C4-2B (cell line): ENCODE data around the gene GALNTL6.

Experiments
- H3K27ac ChIP-seq: fragments of 450-650 bp; 2 replicates; pipeline ENCODE4 v1.5.1; 2017
- ZFX ChIP-seq: fragments of 450-650 bp; IDR thresholded peaks from 2 replicates; pipeline ENCODE4 v1.6.1; 2017
- TF ChIP-seq, protein P1 (sequence below): fragments of 450-650 bp; conservative IDR thresholded peaks from 2 replicates; pipeline ENCODE4 v1.5.1; 2017; ENCODE audit warnings: mild to moderate bottlenecking

The GALNTL6 gene

DNA sequence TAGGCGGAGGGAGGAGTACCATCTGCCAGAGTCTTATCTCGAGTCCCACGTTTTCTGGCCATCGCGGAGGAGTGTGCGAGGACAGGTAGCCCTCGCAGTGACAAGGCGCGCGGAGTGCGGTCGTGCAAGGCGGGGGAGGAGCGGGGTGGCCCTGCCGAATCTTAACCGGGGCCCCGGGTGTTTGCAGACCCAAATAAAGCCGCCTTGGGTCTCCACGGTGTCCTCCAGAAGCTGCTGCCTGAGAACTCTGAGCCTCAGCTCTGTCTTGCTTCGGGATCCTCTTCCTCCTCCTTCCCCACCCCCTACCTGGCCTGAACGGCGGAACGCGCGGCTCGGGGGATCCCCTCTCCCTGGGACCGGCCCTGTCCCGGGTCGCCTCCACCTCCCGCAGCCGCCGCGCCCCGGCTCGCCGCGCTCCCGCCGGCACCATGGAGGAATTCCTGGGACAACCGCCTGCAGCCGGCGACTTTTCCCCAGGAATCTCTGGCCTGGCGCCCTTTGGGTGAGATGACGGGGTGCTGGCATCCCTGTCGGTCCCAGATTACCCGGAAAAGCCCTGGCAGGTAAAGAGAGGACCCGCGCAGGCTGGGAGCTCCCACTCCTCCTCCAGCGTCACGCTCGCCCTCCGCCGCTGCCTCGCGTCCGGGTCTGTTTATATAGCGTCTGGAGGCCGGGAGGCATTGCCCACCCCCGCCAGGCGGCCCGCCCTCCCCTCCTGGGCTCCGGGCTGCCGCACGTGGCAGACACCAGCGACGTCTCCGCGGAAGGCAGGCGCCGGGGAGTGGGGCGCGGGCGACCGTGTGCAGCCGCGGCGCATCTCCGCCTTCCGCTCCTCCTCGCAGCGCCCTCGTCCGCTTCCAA is at the start of gene GALNTL6:
Gene GALNTL6 (plus strand): TSS at position 740 of the 861 bp plus-strand sequence.
- H3K27ac ChIP-seq, result peak within 1 kb of the TSS; percentile 54
- TF ChIP-seq ZFX, result no peak
- TF ChIP-seq, protein P1, sequence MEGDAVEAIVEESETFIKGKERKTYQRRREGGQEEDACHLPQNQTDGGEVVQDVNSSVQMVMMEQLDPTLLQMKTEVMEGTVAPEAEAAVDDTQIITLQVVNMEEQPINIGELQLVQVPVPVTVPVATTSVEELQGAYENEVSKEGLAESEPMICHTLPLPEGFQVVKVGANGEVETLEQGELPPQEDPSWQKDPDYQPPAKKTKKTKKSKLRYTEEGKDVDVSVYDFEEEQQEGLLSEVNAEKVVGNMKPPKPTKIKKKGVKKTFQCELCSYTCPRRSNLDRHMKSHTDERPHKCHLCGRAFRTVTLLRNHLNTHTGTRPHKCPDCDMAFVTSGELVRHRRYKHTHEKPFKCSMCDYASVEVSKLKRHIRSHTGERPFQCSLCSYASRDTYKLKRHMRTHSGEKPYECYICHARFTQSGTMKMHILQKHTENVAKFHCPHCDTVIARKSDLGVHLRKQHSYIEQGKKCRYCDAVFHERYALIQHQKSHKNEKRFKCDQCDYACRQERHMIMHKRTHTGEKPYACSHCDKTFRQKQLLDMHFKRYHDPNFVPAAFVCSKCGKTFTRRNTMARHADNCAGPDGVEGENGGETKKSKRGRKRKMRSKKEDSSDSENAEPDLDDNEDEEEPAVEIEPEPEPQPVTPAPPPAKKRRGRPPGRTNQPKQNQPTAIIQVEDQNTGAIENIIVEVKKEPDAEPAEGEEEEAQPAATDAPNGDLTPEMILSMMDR, result no peak

DNA sequence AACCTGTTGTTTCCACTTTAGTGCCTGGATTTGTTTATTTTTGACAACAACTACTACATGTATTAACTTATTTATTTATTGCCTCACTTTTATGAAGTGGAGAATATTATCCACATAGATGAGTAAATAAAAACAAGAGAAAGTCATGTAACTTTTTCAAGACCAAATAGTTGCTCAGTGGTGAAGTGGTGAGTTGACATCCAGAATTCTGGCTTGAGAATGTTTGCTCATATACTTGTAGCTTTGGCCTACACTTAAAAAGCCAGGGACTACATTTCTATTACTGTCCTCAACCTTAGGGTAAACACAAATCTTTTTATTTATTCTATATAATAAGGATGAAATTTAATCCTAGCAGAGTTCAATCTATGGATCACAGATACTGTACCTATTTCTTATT is 47.7 kb upstream of the GALNTL6 start:
- TF ChIP-seq, protein P1, result no peak
- no peak for TF ChIP-seq ZFX
- no peak overlapping the region for H3K27ac ChIP-seq

DNA sequence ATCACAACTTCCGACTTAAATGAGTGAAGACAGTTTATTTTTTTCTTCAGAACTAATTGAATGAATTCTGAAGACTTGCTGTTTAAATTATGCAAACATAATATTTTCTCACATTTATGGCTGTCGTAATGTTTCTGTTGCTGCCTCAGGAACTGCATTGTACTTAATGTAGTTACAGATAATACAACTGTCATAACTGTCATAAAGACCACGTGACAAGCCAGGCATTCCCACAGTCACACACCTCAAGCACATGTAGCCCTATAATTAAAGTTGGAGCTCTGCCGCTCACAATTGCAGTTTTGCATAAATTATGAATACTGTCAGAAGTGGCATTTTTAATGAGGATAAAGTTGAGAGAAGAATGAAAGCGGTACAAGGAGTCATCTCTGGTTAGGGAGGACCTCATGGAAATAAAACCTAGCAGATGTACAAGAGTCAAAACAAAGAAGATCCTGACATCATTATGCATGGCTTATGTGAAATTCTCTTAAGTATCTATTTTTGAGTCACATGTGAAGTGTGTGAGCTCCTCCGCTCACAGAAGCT is 38.5 kb upstream of the GALNTL6 start:
- H3K27ac ChIP-seq, result no peak overlapping the region
- TF ChIP-seq, protein P1, result no peak
- TF ChIP-seq ZFX, result no peak

DNA sequence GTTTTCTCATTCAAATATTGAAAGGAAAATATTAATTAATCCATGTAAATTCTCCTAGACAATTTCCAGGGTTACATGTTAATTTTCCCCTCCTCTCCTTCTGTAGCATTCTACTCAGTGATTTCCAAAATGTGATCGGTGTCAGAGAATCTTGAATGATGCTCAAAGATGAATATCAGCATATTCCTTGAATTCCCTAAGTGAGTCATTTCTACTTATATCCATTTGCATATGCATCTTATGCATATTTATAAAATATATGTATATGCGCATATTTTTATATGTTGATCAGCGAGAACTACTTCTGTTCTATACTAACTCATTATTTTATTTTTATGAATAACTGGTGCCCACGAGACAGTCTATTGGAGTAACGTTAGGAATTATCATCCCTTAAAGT is 33.9 kb upstream of the GALNTL6 start:
- TF ChIP-seq, protein P1, result no peak
- TF ChIP-seq ZFX, result no peak
- no peak overlapping the region for H3K27ac ChIP-seq

DNA sequence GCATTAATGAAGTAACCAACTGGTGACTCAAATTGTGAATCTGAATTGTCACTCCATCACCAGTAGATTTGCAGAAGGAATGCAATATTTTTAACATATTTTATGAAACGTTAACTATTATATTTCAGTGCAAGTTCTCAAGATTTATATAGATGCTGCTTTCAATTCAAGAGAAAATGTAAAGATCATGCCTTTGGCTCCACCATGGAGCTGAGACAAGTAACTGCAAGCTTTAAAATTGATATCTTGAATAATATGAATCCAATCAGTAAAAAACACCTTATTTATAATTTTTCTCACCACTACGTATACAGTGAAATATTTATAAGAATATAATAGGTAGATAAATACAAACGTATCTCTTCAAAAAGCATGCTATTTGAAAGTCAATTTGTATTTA is 27.8 kb upstream of the GALNTL6 start:
- H3K27ac ChIP-seq, result no peak overlapping the region
- TF ChIP-seq, protein P1, result peak; percentile 34
- no peak for TF ChIP-seq ZFX

DNA sequence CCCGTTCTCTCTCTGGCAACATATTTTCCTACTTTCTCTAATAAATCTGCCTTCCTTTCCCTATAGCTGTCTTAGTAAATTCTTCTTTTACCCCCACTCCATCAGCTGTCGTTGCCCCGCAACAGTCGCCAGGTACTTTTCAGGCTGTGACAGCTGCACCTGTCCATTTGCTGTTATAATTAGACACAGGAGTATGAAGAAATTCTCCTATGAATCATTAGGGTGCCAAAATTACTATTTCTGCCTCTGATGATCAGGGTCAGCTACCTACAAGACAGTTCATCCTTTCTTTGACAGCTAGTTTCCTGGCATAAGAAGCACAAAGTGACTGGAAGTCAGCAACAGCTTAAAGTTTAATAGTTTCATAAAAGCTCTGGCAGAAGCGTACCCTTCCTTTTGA is 19.5 kb upstream of the GALNTL6 start:
- no peak overlapping the region for H3K27ac ChIP-seq
- TF ChIP-seq, protein P1, result no peak
- no peak for TF ChIP-seq ZFX

DNA sequence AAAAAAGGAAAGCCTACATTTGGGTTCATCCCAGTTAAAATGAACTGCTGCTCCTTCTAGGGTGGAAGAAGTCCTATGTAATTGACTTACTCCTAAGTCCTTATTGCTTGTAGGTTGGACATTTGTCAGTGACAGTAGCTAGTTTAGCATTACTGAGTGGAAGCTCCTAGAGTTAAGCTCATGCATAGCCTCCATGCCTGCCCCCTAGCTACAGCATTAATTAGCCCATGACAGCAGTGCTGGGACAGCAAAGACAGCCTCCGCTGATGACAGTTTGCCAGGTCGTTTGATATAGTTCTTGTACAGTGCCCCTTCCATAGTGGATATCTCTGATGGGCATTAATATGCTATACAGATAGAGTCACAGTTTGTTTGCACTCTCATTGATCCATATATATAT is 18.7 kb upstream of the GALNTL6 start:
- H3K27ac ChIP-seq, result no peak overlapping the region
- TF ChIP-seq, protein P1, result no peak
- no peak for TF ChIP-seq ZFX
